GM12878 (cell line): Measurements from ENCODE around the gene TRIM58. TPM values are rescaled to one million over a fixed set of nuclear protein-coding genes. Genes with fewer than 3 reads are reported as not detected.

Experiments used
- ATAC-seq: fragments of 200-7000 bp; cut with Tn5 transposase; 3 replicates; pipeline ENCODE4 v1.9.1; 2020; ENCODE audit warnings: mild to moderate bottlenecking, moderate library complexity
- BruUV-seq: library from RNA; stranded (reverse); fragments of 400-500 nt; replicated peaks from 2 replicates; lab custom pipeline; 2021; lab: Mats Ljungman, UMichigan
- CTCF ChIA-PET: fragments of 300-600 bp; sonication (Branson Sonifier 250); formaldehyde crosslinking; extraction: SDS; loops from one replicate; lab custom pipeline; 2021; ENCODE audit warnings: inconsistent platforms; lab: Yijun Ruan, JAX
- POLR2A ChIA-PET: fragments of 350-600 bp; formaldehyde crosslinking; extraction: SDS; loops from one replicate; lab custom pipeline; 2021; ENCODE audit warnings: inconsistent platforms; lab: Charles Lee
- RAD21 ChIA-PET: fragments of 300-600 bp; sonication (Branson Sonifier 250); formaldehyde crosslinking; loops from one replicate; lab custom pipeline; 2023; ENCODE audit warnings: antibody characterized with exemption; ENCODE audit not compliant: unreplicated experiment; lab: Charles Lee
- SMC1A ChIA-PET: fragments of 300-600 bp; sonication (Branson Sonifier 250); formaldehyde crosslinking; loops from one replicate; lab custom pipeline; 2023; ENCODE audit not compliant: unreplicated experiment, uncharacterized antibody; lab: Charles Lee
- DNase-seq: peaks from one replicate; pipeline ENCODE4 v3.0.0-alpha.2; 2011; ENCODE audit warnings: low read depth, low spot score
- FAIRE-seq: peaks from 3 replicates; lab custom pipeline; 2011; peaks lifted over from hg19 to GRCh38; lab: Jason Lieb, UNC
- H2AFZ ChIP-seq: 2 replicates; pipeline ENCODE4 v1.6.0; 2011; ENCODE audit warnings: low read depth, low read length, control low read depth; ENCODE audit not compliant: control insufficient read depth
- H3K27ac ChIP-seq: 2 replicates; pipeline ENCODE4 v1.5.1; 2011; ENCODE audit warnings: control low read depth; ENCODE audit not compliant: control insufficient read depth, insufficient read depth
- H3K27me3 ChIP-seq, 2 experiments: replicated peaks in 1 of 2; 2 replicates each; pipeline versions ENCODE4 v1.6.0 to v1.6.1; 2011; ENCODE audit warnings: low read length in 1 of 2; ENCODE audit not compliant: control insufficient read depth in 2 of 2, insufficient read depth in 2 of 2
- H3K36me3 ChIP-seq, 2 experiments: 2 replicates each; pipeline ENCODE4 v1.5.1; 2011; ENCODE audit warnings: low read length in 1 of 2; ENCODE audit not compliant: control insufficient read depth in 2 of 2, insufficient read depth in 2 of 2
- H3K4me1 ChIP-seq: 2 replicates; pipeline ENCODE4 v1.6.1; 2011; ENCODE audit warnings: mild to moderate bottlenecking, low read length, moderate library complexity, mixed read lengths; ENCODE audit not compliant: control insufficient read depth, insufficient read depth
- H3K4me2 ChIP-seq: 2 replicates; pipeline ENCODE4 v1.6.0; 2011; ENCODE audit warnings: control low read depth; ENCODE audit not compliant: control insufficient read depth, insufficient read depth
- H3K4me3 ChIP-seq: fragments of 200-600 bp; sonication (generic); 2 replicates; pipeline ENCODE4 v1.5.1; 2016
- H3K79me2 ChIP-seq: 2 replicates; pipeline ENCODE4 v1.6.0; 2011; ENCODE audit warnings: low read length; ENCODE audit not compliant: control insufficient read depth, insufficient read depth
- H3K9ac ChIP-seq: 2 replicates; pipeline ENCODE4 v1.8.0; 2011; ENCODE audit warnings: low read length, control low read depth, mixed read lengths; ENCODE audit not compliant: control insufficient read depth, insufficient read depth
- H3K9me3 ChIP-seq: replicated peaks from 3 replicates; pipeline ENCODE4 v1.5.1; 2011; ENCODE audit warnings: mild to moderate bottlenecking, low read length; ENCODE audit not compliant: control insufficient read depth, insufficient read depth
- H4K20me1 ChIP-seq: 2 replicates; pipeline ENCODE4 v1.6.0; 2011; ENCODE audit not compliant: control insufficient read depth, insufficient read depth
- BHLHE40 ChIP-seq, 2 experiments: fragments of 450-650 bp in 1 of 2; IDR thresholded peaks; 2 replicates each; pipeline ENCODE4 v1.6.1; 2011 to 2017; ENCODE audit warnings: low read depth in 2 of 2, borderline replicate concordance in 1 of 2, improper control_type of control experiment in 1 of 2, low read length in 1 of 2, mild to moderate bottlenecking in 1 of 2
- BRCA1 ChIP-seq: IDR thresholded peaks from 2 replicates; pipeline ENCODE4 v1.6.1; 2011; ENCODE audit warnings: low read depth, low read length, improper control_type of control experiment
- CBX3 ChIP-seq: fragments of 200-600 bp; sonication (generic); IDR thresholded peaks from 2 replicates; pipeline ENCODE4 v1.6.1; 2016; ENCODE audit warnings: low read depth, borderline replicate concordance
- ETV6 ChIP-seq, 2 experiments: fragments of 450-650 bp in 1 of 2; IDR thresholded peaks in 1 of 2; conservative IDR thresholded peaks in 1 of 2; 2 replicates each; pipeline ENCODE4 v1.6.1; 2014; ENCODE audit warnings: antibody characterized with exemption in 1 of 2, borderline replicate concordance in 1 of 2, low read depth in 1 of 2, mild to moderate bottlenecking in 1 of 2, moderate library complexity in 1 of 2
- GABPA ChIP-seq: IDR thresholded peaks from 2 replicates; pipeline ENCODE4 v1.6.1; 2014; ENCODE audit warnings: antibody characterized with exemption, low read depth, mild to moderate bottlenecking, inconsistent platforms
- IKZF1 ChIP-seq: fragments of 450-650 bp; conservative IDR thresholded peaks from 2 replicates; pipeline ENCODE4 v1.6.1; 2017; ENCODE audit warnings: antibody characterized with exemption, mild to moderate bottlenecking
- NFIC ChIP-seq: IDR thresholded peaks from 2 replicates; pipeline ENCODE4 v1.6.1; 2012; ENCODE audit warnings: low read depth, mild to moderate bottlenecking, inconsistent platforms, low read length, moderate library complexity
- POLR2A ChIP-seq: IDR thresholded peaks from 2 replicates; pipeline ENCODE4 v1.6.1; 2011; ENCODE audit warnings: low read depth, mild to moderate bottlenecking, low read length
- RCOR1 ChIP-seq: conservative IDR thresholded peaks from 2 replicates; pipeline ENCODE4 v1.6.1; 2012; ENCODE audit warnings: low read depth, low read length, improper control_type of control experiment
- YBX1 ChIP-seq: fragments of 450-650 bp; IDR thresholded peaks from 2 replicates; pipeline ENCODE4 v1.6.1; 2016; ENCODE audit warnings: antibody characterized with exemption
- WGBS: methylation state at CpG from one replicate; pipeline ENCODE4 v1.1.6; 2016; ENCODE audit warnings: low lambda C conversion rate; ENCODE audit not compliant: insufficient replicate concordance, insufficient coverage; ENCODE audit errors: missing lambda C conversion rate; 5-methylcytosine and 5-hydroxymethylcytosine counted together
- in situ Hi-C: fragments of 300-500 bp; cut with MboI; formaldehyde crosslinking; loops from 9 replicates; pipeline ENCODE4 v1.14.3; 2018; ENCODE audit warnings: mixed read lengths
- intact Hi-C: fragments of 100-400 bp; cut with micrococcal nuclease; formaldehyde crosslinking; loops from one replicate; pipeline ENCODE4 v1.14.2; 2022; ENCODE audit not compliant: unreplicated experiment
- polyA plus RNA-seq, 11 experiments: library from polyadenylated mRNA; depleted of rRNA in 4 of 11; unstranded in 6 of 11; stranded (reverse) in 5 of 11; fragments of >200 nt; fragmentation: Nextera tagmentation in 4 of 11; fragmentation: Illumina TruSeq in 1 of 11; extraction: Ambion mirVana in 4 of 11; extraction: Trizol in 1 of 11; gene quantifications; 1 replicate in 1 of 11; 2 replicates in 10 of 11; pipeline versions ENCODE4 v1.2.1 to v1.2.3, GENCODE V29; 2011 to 2016; ENCODE audit warnings: inconsistent platforms in 2 of 11, missing spikeins in 2 of 11, low read depth in 1 of 11
- total RNA-seq, 4 experiments: library from RNA; depleted of rRNA in 3 of 4; stranded (reverse); fragments of >200 nt in 3 of 4; fragmentation: Illumina TruSeq in 1 of 4; extraction: Trizol in 1 of 4; gene quantifications; 2 replicates each; pipeline versions ENCODE4 v1.2.1 to v1.2.3, GENCODE V29; 2013 to 2021
- TF ChIP-seq, protein P1 (sequence below): fragments of 450-650 bp; conservative IDR thresholded peaks from 2 replicates; pipeline ENCODE4 v1.6.1; 2017; ENCODE audit warnings: mild to moderate bottlenecking, moderate library complexity
- TF ChIP-seq, protein P2 (sequence below): fragments of 450-650 bp; IDR thresholded peaks from 2 replicates; pipeline ENCODE4 v1.6.1; 2018; ENCODE audit warnings: mild to moderate bottlenecking, low read depth, moderate library complexity; ENCODE audit not compliant: partially characterized antibody
- TF ChIP-seq, protein P3 (sequence below), 3 experiments: IDR thresholded peaks in 2 of 3; conservative IDR thresholded peaks in 1 of 3; 2 replicates each; pipeline ENCODE4 v1.5.1; 2011; ENCODE audit warnings: low read depth in 3 of 3, low read length in 3 of 3, mild to moderate bottlenecking in 3 of 3, control low read depth in 2 of 3, moderate library complexity in 2 of 3, inconsistent platforms in 1 of 3, mixed read lengths in 1 of 3; ENCODE audit not compliant: control insufficient read depth in 2 of 3, insufficient read depth in 1 of 3; ENCODE audit errors: extremely low read depth in 1 of 3
- TF ChIP-seq, protein P4 (sequence below): IDR thresholded peaks from 2 replicates; pipeline ENCODE4 v1.6.1; 2012; ENCODE audit warnings: low read depth, low read length, improper control_type of control experiment

TRIM58 gene
- total and polyA plus RNA-seq, 10 of the 15 experiments (the other 5 are each of a cell fraction or from before 2014, with no cell fraction given): not detected

DNA sequence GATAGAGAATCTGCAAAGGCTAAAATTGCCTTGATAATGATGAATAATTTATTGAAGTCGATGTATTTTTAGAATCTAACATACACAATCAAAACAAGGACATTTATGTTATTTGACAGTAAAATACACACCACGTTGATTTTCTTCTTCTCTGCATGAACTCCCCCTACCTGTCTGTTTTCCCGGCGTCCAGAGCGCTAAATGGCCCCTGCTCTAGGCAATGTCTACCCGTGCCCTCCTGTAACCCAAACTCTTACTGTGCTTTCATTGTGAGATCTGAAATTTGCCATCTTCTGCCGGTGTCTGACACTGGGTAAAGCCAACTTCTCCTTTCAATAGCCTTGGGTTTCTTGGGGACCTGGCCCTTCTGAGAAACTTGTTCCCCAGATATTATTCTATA is 8.6 kb upstream of the TRIM58 start (continued):
- no peak for TF ChIP-seq POLR2A
- TF ChIP-seq, protein P1, sequence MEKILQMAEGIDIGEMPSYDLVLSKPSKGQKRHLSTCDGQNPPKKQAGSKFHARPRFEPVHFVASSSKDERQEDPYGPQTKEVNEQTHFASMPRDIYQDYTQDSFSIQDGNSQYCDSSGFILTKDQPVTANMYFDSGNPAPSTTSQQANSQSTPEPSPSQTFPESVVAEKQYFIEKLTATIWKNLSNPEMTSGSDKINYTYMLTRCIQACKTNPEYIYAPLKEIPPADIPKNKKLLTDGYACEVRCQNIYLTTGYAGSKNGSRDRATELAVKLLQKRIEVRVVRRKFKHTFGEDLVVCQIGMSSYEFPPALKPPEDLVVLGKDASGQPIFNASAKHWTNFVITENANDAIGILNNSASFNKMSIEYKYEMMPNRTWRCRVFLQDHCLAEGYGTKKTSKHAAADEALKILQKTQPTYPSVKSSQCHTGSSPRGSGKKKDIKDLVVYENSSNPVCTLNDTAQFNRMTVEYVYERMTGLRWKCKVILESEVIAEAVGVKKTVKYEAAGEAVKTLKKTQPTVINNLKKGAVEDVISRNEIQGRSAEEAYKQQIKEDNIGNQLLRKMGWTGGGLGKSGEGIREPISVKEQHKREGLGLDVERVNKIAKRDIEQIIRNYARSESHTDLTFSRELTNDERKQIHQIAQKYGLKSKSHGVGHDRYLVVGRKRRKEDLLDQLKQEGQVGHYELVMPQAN: no peak

DNA sequence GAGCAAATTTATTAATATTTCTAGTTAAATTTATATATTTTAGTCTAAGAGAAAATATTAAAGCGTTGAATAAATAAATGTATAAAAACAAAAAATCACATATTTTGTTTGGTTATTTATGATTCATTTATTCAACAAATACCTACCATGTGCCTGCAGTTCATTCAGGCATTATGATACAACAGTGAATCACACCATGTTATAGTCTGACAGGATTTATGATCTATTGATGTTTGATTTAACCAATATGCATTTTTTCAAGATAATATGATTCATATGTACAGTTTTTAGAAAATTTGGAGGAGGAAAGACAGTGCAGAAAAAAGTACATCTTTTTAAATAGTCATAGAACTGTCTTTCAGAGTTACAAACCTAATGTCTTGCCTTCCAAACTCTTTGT is 7.4 kb upstream of the TRIM58 start:
- Histone ChIP-seq H3K79me2 (no peaks in the 10 kb centered on the region), H3K9me3 (no peaks in the 10 kb centered on the region), H3K4me1 (no peaks in the 10 kb centered on the region), H4K20me1 (no peaks in the 10 kb centered on the region), H3K9ac (no peak overlapping the region), H3K4me3 (no peak overlapping the region), H3K27me3 (no peaks in the 10 kb centered on the region), H3K36me3 (no peaks in the 10 kb centered on the region), H3K4me2 (no peak overlapping the region), H2AFZ (no peak overlapping the region), H3K27ac (no peak overlapping the region)
- in situ Hi-C loops: no loop called here
- no TSS peak for BruUV-seq
- FAIRE-seq (no peak), DNase-seq (no peak), ATAC-seq (no peak)
- intact Hi-C loops: no loop called here
- WGBS: 6% methylated on average over 1 of the region's 1 CpG
- CTCF ChIA-PET: no interaction called here
- RAD21 ChIA-PET: no interaction called here
- POLR2A ChIA-PET: no interaction called here
- SMC1A ChIA-PET: no interaction called here
- TF ChIP-seq RCOR1 (no peak), BHLHE40 (IDR thresholded peaks at IDR 0.05; ENCODE audit: borderline replicate concordance in 1 of 2, low read depth in 2 of 2, low read length in 1 of 2) (no peak), YBX1 (no peak), ETV6 (conservative IDR thresholded peaks at IDR 0.05 in 1 of 2, IDR thresholded peaks at IDR 0.05 in 1 of 2; ENCODE audit: borderline replicate concordance in 1 of 2, low read depth in 1 of 2) (no peak), IKZF1 (no peak), GABPA (no peak), CBX3 (no peak), BRCA1 (no peak), NFIC (no peak)
- TF ChIP-seq, protein P2, sequence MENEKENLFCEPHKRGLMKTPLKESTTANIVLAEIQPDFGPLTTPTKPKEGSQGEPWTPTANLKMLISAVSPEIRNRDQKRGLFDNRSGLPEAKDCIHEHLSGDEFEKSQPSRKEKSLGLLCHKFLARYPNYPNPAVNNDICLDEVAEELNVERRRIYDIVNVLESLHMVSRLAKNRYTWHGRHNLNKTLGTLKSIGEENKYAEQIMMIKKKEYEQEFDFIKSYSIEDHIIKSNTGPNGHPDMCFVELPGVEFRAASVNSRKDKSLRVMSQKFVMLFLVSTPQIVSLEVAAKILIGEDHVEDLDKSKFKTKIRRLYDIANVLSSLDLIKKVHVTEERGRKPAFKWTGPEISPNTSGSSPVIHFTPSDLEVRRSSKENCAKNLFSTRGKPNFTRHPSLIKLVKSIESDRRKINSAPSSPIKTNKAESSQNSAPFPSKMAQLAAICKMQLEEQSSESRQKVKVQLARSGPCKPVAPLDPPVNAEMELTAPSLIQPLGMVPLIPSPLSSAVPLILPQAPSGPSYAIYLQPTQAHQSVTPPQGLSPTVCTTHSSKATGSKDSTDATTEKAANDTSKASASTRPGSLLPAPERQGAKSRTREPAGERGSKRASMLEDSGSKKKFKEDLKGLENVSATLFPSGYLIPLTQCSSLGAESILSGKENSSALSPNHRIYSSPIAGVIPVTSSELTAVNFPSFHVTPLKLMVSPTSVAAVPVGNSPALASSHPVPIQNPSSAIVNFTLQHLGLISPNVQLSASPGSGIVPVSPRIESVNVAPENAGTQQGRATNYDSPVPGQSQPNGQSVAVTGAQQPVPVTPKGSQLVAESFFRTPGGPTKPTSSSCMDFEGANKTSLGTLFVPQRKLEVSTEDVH: no peak
- TF ChIP-seq, protein P3, sequence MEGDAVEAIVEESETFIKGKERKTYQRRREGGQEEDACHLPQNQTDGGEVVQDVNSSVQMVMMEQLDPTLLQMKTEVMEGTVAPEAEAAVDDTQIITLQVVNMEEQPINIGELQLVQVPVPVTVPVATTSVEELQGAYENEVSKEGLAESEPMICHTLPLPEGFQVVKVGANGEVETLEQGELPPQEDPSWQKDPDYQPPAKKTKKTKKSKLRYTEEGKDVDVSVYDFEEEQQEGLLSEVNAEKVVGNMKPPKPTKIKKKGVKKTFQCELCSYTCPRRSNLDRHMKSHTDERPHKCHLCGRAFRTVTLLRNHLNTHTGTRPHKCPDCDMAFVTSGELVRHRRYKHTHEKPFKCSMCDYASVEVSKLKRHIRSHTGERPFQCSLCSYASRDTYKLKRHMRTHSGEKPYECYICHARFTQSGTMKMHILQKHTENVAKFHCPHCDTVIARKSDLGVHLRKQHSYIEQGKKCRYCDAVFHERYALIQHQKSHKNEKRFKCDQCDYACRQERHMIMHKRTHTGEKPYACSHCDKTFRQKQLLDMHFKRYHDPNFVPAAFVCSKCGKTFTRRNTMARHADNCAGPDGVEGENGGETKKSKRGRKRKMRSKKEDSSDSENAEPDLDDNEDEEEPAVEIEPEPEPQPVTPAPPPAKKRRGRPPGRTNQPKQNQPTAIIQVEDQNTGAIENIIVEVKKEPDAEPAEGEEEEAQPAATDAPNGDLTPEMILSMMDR (IDR thresholded peaks at IDR 0.05 in 2 of 3, conservative IDR thresholded peaks at IDR 0.05 in 1 of 3; ENCODE audit: control insufficient read depth in 2 of 3, extremely low read depth in 1 of 3, insufficient read depth in 1 of 3, low read depth in 3 of 3, low read length in 3 of 3): no peak
- TF ChIP-seq, protein P4, sequence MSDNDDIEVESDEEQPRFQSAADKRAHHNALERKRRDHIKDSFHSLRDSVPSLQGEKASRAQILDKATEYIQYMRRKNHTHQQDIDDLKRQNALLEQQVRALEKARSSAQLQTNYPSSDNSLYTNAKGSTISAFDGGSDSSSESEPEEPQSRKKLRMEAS: no peak
